Measurements from ENCODE around the gene DPF3.

DNA sequence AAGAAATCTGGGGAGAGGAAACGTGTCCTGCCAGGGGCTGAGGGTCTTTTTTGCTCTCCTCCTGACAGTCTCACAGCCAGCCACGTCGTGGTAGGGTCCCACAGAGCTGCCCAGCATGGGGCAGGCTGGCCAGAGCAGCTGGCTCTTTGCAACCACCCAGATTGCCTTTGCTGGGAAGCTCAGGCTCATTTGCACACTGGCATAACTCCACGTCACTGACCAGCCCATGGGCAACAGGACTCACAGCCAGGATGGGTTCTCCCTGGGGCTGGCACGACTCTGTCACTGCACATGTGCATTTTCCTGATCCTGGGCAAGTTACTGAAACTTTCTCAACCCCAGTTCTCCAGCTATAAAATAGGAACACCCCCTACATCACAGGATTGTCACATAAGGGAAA is 242.2 kb downstream of the DPF3 start:
- TF ChIP-seq, protein P1, sequence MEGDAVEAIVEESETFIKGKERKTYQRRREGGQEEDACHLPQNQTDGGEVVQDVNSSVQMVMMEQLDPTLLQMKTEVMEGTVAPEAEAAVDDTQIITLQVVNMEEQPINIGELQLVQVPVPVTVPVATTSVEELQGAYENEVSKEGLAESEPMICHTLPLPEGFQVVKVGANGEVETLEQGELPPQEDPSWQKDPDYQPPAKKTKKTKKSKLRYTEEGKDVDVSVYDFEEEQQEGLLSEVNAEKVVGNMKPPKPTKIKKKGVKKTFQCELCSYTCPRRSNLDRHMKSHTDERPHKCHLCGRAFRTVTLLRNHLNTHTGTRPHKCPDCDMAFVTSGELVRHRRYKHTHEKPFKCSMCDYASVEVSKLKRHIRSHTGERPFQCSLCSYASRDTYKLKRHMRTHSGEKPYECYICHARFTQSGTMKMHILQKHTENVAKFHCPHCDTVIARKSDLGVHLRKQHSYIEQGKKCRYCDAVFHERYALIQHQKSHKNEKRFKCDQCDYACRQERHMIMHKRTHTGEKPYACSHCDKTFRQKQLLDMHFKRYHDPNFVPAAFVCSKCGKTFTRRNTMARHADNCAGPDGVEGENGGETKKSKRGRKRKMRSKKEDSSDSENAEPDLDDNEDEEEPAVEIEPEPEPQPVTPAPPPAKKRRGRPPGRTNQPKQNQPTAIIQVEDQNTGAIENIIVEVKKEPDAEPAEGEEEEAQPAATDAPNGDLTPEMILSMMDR (IDR thresholded peaks at IDR 0.05; ENCODE audit: low read length) = no peak
- no peak for TF ChIP-seq EZH2 (optimal IDR thresholded peaks at IDR 0.05; ENCODE audit: low read depth, low read length)
- TF ChIP-seq EZH2phosphoT487 (IDR thresholded peaks at IDR 0.05; ENCODE audit: low read length) = no peak
